Measurements from ENCODE around the gene KCND3. TPM values are rescaled to one million over a fixed set of nuclear protein-coding genes. Genes with fewer than 3 reads are reported as not detected.

KCND3 gene
- total and polyA plus RNA-seq, 2 experiments from 2014 or later, result 0.10 to 0.18 TPM

GRCh38 chr1:111831153-111831552, 158.3 kb downstream of the KCND3 start (continued):
- TF ChIP-seq ZNF462 (CRISPR knock-in tag; IDR thresholded peaks at IDR 0.05), result no peak
- no peak for TF ChIP-seq POLR2AphosphoS5 (IDR thresholded peaks at IDR 0.05; ENCODE audit: low read depth)
- no peak for TF ChIP-seq ZNF331 (CRISPR knock-in tag; IDR thresholded peaks at IDR 0.05; ENCODE audit: low read depth)
- no peak for TF ChIP-seq ETS1 (IDR thresholded peaks at IDR 0.05)

- Histone ChIP-seq H3K27me3 (ENCODE audit: insufficient read depth) (no peaks in the 10 kb centered on the region), H3K4me1 (ENCODE audit: insufficient read depth) (no peaks in the 10 kb centered on the region), H3F3A (replicated peaks; ENCODE audit: low read depth) (no peaks in the 10 kb centered on the region), H3K27ac (ENCODE audit: low read depth) (no peak overlapping the region), H3K36me3 (ENCODE audit: insufficient read depth) (no peaks in the 10 kb centered on the region), H3K9me2 (ENCODE audit: insufficient read depth) (0 out of 2 replicates have a peak, but pooled peaks cover 2% of the 10 kb centered on the region), H3K4me3 (no peak overlapping the region), H4K20me1 (replicated peaks; ENCODE audit: insufficient read depth) (no peaks in the 10 kb centered on the region), H3K79me2 (replicated peaks; ENCODE audit: insufficient read depth) (no peaks in the 10 kb centered on the region), H3K4me2 (no peak overlapping the region), H2AFZ (no peak overlapping the region)
- Mint-ChIP-seq H3K9me3 (no peaks in the 10 kb centered on the region), H3K27me3 (ENCODE audit: insufficient read depth, low read depth, poor library complexity) (no peaks in the 10 kb centered on the region), H3K27ac (no peak overlapping the region), H3K36me3 (ENCODE audit: low read depth) (no peaks in the 10 kb centered on the region), H3K4me3 (no peak overlapping the region), H3K4me1 (peaks cover 2% of the 10 kb centered on the region; the same call in 1 of the 3 replicates)
- DNase-seq (ENCODE audit: low spot score), result no peak
- no peak for ATAC-seq
- no peak for TF ChIP-seq JUNB (IDR thresholded peaks at IDR 0.05; ENCODE audit: unreplicated experiment)
- no peak for TF ChIP-seq ETS1 (IDR thresholded peaks at IDR 0.05)
- TF ChIP-seq POLR2AphosphoS5 (IDR thresholded peaks at IDR 0.05; ENCODE audit: low read depth), result no peak
- TF ChIP-seq REST (IDR thresholded peaks at IDR 0.05; ENCODE audit: unreplicated experiment), result no peak
- no peak for TF ChIP-seq ZNF114 (CRISPR knock-in tag; IDR thresholded peaks at IDR 0.05)
- no peak for TF ChIP-seq EZH2 (IDR thresholded peaks at IDR 0.05; ENCODE audit: low read depth, unreplicated experiment)
These were observed 161.5 kb downstream of the KCND3 start for GRCh38 chr1:111827946-111828345.
